ENCODE measurements around the gene CITED2.

Gene CITED2

GRCh38 chr6:139409026-139409425, 34.6 kb upstream of the CITED2 start:
- Histone ChIP-seq H3K9ac (ENCODE audit: low read depth, low read length, poor library complexity, severe bottlenecking) (no peak overlapping the region), H3F3A (ENCODE audit: low read depth) (no peaks in the 10 kb centered on the region), H3K9me2 (replicated peaks; ENCODE audit: low read depth, low read length) (no peaks in the 10 kb centered on the region), H3K4me3 (ENCODE audit: low read length, poor library complexity, severe bottlenecking) (no peak overlapping the region), H3K79me2 (ENCODE audit: insufficient read depth, low read length) (no peaks in the 10 kb centered on the region), H3K9me3 (ENCODE audit: insufficient read depth, low read depth, low read length) (no peaks in the 10 kb centered on the region), H4K20me1 (ENCODE audit: insufficient read depth, low read length, poor library complexity, severe bottlenecking) (no peaks in the 10 kb centered on the region), H3K4me2 (ENCODE audit: low read depth, low read length, poor library complexity, severe bottlenecking) (no peak overlapping the region), H3K4me1 (ENCODE audit: insufficient read depth, low read length, poor library complexity, severe bottlenecking) (no peaks in the 10 kb centered on the region), H3K36me3 (ENCODE audit: insufficient read depth, low read length) (no peaks in the 10 kb centered on the region), H3K27me3 (ENCODE audit: insufficient read depth, low read length, poor library complexity, severe bottlenecking) (no peaks in the 10 kb centered on the region), H2AFZ (ENCODE audit: low read length) (no peak overlapping the region)
- TF ChIP-seq EZH2phosphoT487 (IDR thresholded peaks at IDR 0.05; ENCODE audit: borderline replicate concordance) (no peak), CTCF (conservative IDR thresholded peaks at IDR 0.05; ENCODE audit: low read length) (no peak)

GRCh38 chr6:139407718-139408222, 33.3 kb upstream of the CITED2 start:
- no peak overlapping the region for H3K4me3 ChIP-seq (ENCODE audit: low read length, poor library complexity, severe bottlenecking)

GRCh38 chr6:139406577-139407343, 32.3 kb upstream of the CITED2 start:
- H3K4me2 ChIP-seq (ENCODE audit: low read depth, low read length, poor library complexity, severe bottlenecking): no peak overlapping the region
- H3K79me2 ChIP-seq (ENCODE audit: insufficient read depth, low read length): no peaks in the 10 kb centered on the region
- no peaks in the 10 kb centered on the region for H3K4me1 ChIP-seq (ENCODE audit: insufficient read depth, low read length, poor library complexity, severe bottlenecking)
- no peak overlapping the region for H3K4me3 ChIP-seq (ENCODE audit: low read length, poor library complexity, severe bottlenecking)
- H3K27me3 ChIP-seq (ENCODE audit: insufficient read depth, low read length, poor library complexity, severe bottlenecking): no peaks in the 10 kb centered on the region
- no peak overlapping the region for H2AFZ ChIP-seq (ENCODE audit: low read length)
- no peaks in the 10 kb centered on the region for H3K9me3 ChIP-seq (ENCODE audit: insufficient read depth, low read depth, low read length)
- H3K36me3 ChIP-seq (ENCODE audit: insufficient read depth, low read length): no peaks in the 10 kb centered on the region
- no peaks in the 10 kb centered on the region for H3K9me2 ChIP-seq (replicated peaks; ENCODE audit: low read depth, low read length)
- H3F3A ChIP-seq (ENCODE audit: low read depth): no peaks in the 10 kb centered on the region
- no peak overlapping the region for H3K9ac ChIP-seq (ENCODE audit: low read depth, low read length, poor library complexity, severe bottlenecking)
- no peaks in the 10 kb centered on the region for H4K20me1 ChIP-seq (ENCODE audit: insufficient read depth, low read length, poor library complexity, severe bottlenecking)
- no peak for TF ChIP-seq EZH2phosphoT487 (IDR thresholded peaks at IDR 0.05; ENCODE audit: borderline replicate concordance)
- TF ChIP-seq CTCF (conservative IDR thresholded peaks at IDR 0.05; ENCODE audit: low read length): no peak

More at GRCh38 chr6:139407718-139408222, 33.3 kb upstream of the CITED2 start:
- Histone ChIP-seq H3K27me3 (ENCODE audit: insufficient read depth, low read length, poor library complexity, severe bottlenecking) (no peaks in the 10 kb centered on the region), H3K4me2 (ENCODE audit: low read depth, low read length, poor library complexity, severe bottlenecking) (no peak overlapping the region), H3K9me3 (ENCODE audit: insufficient read depth, low read depth, low read length) (no peaks in the 10 kb centered on the region), H3K9ac (ENCODE audit: low read depth, low read length, poor library complexity, severe bottlenecking) (no peak overlapping the region), H3K4me1 (ENCODE audit: insufficient read depth, low read length, poor library complexity, severe bottlenecking) (no peaks in the 10 kb centered on the region), H3K36me3 (ENCODE audit: insufficient read depth, low read length) (no peaks in the 10 kb centered on the region), H3K9me2 (replicated peaks; ENCODE audit: low read depth, low read length) (no peaks in the 10 kb centered on the region), H4K20me1 (ENCODE audit: insufficient read depth, low read length, poor library complexity, severe bottlenecking) (no peaks in the 10 kb centered on the region), H2AFZ (ENCODE audit: low read length) (no peak overlapping the region), H3F3A (ENCODE audit: low read depth) (no peaks in the 10 kb centered on the region), H3K79me2 (ENCODE audit: insufficient read depth, low read length) (no peaks in the 10 kb centered on the region)
- TF ChIP-seq CTCF (conservative IDR thresholded peaks at IDR 0.05; ENCODE audit: low read length) (no peak), EZH2phosphoT487 (IDR thresholded peaks at IDR 0.05; ENCODE audit: borderline replicate concordance) (no peak)

All from Loucy (cell line).